Neural progenitor cell (in vitro differentiated cells): ENCODE measurements around the gene MEGF6. TPM values are rescaled to one million over a fixed set of nuclear protein-coding genes. Genes with fewer than 3 reads are reported as not detected.

Source experiments
- DNase-seq: peaks from one replicate; pipeline ENCODE4 v3.0.0-alpha.2; 2016; ENCODE audit warnings: low spot score
- H2AFZ ChIP-seq: fragments of 200-600 bp; sonication (generic); replicated peaks from 2 replicates; pipeline ENCODE4 v1.6.1; 2016; ENCODE audit warnings: antibody characterized with exemption
- H3F3A ChIP-seq: fragments of 200-600 bp; sonication (generic); 2 replicates; pipeline ENCODE4 v1.6.1; 2016; ENCODE audit warnings: antibody characterized with exemption, low read depth
- H3K27ac ChIP-seq: fragments of 200-600 bp; sonication (generic); 2 replicates; pipeline ENCODE4 v1.5.1; 2016; ENCODE audit warnings: mild to moderate bottlenecking
- H3K27me3 ChIP-seq: fragments of 200-600 bp; sonication (generic); 2 replicates; pipeline ENCODE4 v1.6.1; 2016; ENCODE audit warnings: mild to moderate bottlenecking, moderate library complexity
- H3K36me3 ChIP-seq: fragments of 200-600 bp; sonication (generic); 2 replicates; pipeline ENCODE4 v1.5.1; 2016
- H3K4me1 ChIP-seq: fragments of 200-600 bp; sonication (generic); 2 replicates; pipeline ENCODE4 v1.6.1; 2016; ENCODE audit warnings: mixed run types
- H3K4me2 ChIP-seq: fragments of 200-600 bp; sonication (generic); 2 replicates; pipeline ENCODE4 v1.6.1; 2016
- H3K4me3 ChIP-seq: fragments of 200-600 bp; sonication (generic); 2 replicates; pipeline ENCODE4 v1.5.1; 2016
- H3K79me2 ChIP-seq: fragments of 200-600 bp; sonication (generic); 2 replicates; pipeline ENCODE4 v1.6.1; 2016; ENCODE audit warnings: low read depth
- H3K9ac ChIP-seq: fragments of 200-600 bp; sonication (generic); 2 replicates; pipeline ENCODE4 v1.6.1; 2016
- H3K9me3 ChIP-seq: fragments of 200-600 bp; sonication (generic); 2 replicates; pipeline ENCODE4 v1.5.1; 2016; ENCODE audit warnings: low read depth
- H4K20me1 ChIP-seq: fragments of 200-600 bp; sonication (generic); 2 replicates; pipeline ENCODE4 v1.6.1; 2016; ENCODE audit warnings: low read depth
- H3K27ac Mint-ChIP-seq: 3 replicates; pipeline ENCODE4 v1.8.0; 2021; ENCODE audit warnings: mixed read lengths
- H3K27me3 Mint-ChIP-seq: 2 replicates; pipeline ENCODE4 v1.8.0; 2022; ENCODE audit warnings: low read depth, mild to moderate bottlenecking, inconsistent platforms, moderate library complexity, mixed read lengths; ENCODE audit not compliant: insufficient read depth
- H3K36me3 Mint-ChIP-seq: 3 replicates; pipeline ENCODE4 v1.8.0; 2021; ENCODE audit warnings: mixed read lengths
- H3K4me1 Mint-ChIP-seq: 3 replicates; pipeline ENCODE4 v1.8.0; 2021; ENCODE audit warnings: mixed read lengths
- H3K4me3 Mint-ChIP-seq: 3 replicates; pipeline ENCODE4 v1.8.0; 2021; ENCODE audit warnings: mild to moderate bottlenecking, moderate library complexity, mixed read lengths
- H3K9me3 Mint-ChIP-seq: 3 replicates; pipeline ENCODE4 v1.8.0; 2020; ENCODE audit warnings: mixed read lengths
- CTCF ChIP-seq: fragments of 200-600 bp; sonication (generic); IDR thresholded peaks from 2 replicates; pipeline ENCODE4 v1.5.1; 2017; ENCODE audit warnings: antibody characterized with exemption, mild to moderate bottlenecking
- EZH2 ChIP-seq: fragments of 200-600 bp; sonication (generic); IDR thresholded peaks from 2 replicates; pipeline ENCODE4 v1.6.1; 2017; ENCODE audit warnings: antibody characterized with exemption, mild to moderate bottlenecking, moderate library complexity
- EZH2phosphoT487 ChIP-seq: fragments of 200-600 bp; sonication (generic); IDR thresholded peaks from 2 replicates; pipeline ENCODE4 v1.6.1; 2017; ENCODE audit warnings: antibody characterized with exemption
- total RNA-seq: library from RNA; depleted of rRNA; stranded (reverse); fragments of >200 nt; gene quantifications from 2 replicates; pipeline ENCODE4 v1.2.3, GENCODE V29; 2015; ENCODE audit warnings: low replicate concordance

MEGF6 gene
- total RNA-seq, 1 donor from 2014 or later = 1.7 TPM

DNA sequence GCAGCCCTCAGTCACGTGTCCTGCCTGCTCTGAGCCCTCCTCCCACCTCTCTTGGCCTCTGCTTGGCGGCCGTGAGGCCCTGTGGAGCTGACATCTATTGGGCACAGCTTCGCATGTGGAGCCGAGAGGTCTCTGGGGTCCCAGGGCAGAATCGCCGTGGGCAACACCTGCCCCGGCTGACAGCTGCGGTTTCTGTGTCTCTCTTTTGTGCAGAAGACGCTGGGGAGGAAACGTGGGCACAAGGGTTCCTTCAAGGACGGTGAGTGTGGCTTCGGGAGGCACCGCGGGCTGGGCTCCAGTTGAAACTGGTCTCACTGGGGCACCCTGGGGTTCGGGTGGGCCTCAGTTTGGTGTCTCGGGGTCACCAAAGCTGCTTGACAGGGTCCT is 145.4 kb downstream of the MEGF6 start:
- no peak for TF ChIP-seq EZH2phosphoT487
- TF ChIP-seq EZH2 = no peak
- TF ChIP-seq CTCF = no peak
- DNase-seq = no peak
- Histone ChIP-seq H2AFZ (no peak overlapping the region), H3K4me3 (no peak overlapping the region), H3K79me2 (no peaks in the 10 kb centered on the region), H3K27ac (no peak overlapping the region), H3K27me3 (no peaks in the 10 kb centered on the region), H3F3A (no peaks in the 10 kb centered on the region), H3K9ac (no peak overlapping the region), H3K36me3 (no peaks in the 10 kb centered on the region), H3K4me2 (no peak overlapping the region), H4K20me1 (no peaks in the 10 kb centered on the region), H3K9me3 (no peaks in the 10 kb centered on the region), H3K4me1 (no peaks in the 10 kb centered on the region)
- peaks cover 21% of the 10 kb centered on the region for H3K4me1 Mint-ChIP-seq
- H3K9me3 Mint-ChIP-seq = peaks cover 4% of the 10 kb centered on the region
- H3K27me3 Mint-ChIP-seq = peaks cover 12% of the 10 kb centered on the region
- peak overlapping the region; percentile 10 for H3K4me3 Mint-ChIP-seq
- peak overlapping the region; percentile 74 for H3K27ac Mint-ChIP-seq
- no peaks in the 10 kb centered on the region for H3K36me3 Mint-ChIP-seq

DNA sequence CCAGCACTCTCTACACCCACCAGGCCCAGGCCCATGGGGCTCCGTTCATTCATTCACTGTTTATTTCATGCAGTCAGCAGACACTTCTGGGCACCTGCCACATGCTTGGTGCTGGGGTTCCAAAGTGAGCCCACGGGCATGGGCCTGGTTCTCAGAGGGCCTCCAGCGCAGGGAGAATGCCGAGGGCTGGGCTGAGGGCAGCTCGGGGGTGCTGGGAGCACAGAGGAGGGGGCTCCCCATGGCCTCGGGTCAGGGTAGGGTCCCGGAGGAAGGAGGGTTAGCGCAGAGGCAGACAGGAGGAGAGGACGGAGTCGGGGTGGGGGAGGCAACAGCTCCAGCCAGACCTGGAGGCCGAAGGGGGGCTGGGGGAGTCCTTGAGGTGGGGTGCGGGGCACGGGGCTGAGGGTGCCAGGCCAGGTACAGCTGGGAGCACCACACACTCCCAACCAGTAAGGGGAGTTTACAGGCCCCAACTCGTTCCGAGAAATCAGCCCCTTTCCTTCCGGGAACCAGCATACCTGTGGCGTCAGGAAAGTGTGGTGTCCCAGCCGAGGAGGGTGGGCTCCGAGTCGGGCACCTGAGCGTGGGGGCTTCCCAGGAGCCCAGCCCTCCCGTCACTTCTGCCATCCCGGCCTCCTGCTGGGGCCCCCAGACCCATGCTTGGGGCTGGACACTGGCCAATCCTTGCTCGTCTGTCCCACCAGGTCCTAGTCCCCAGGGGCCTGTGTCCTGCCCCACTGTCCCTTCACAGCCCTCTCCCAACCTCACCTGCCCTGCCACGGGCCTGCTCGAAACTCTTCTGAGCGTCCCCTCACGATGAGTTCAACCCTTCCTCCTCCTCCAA is 146.0 kb downstream of the MEGF6 start:
- Mint-ChIP-seq H3K27ac (peak overlapping the region; percentile 74), H3K27me3 (peaks cover 6% of the 10 kb centered on the region)
- no peak for DNase-seq

DNA sequence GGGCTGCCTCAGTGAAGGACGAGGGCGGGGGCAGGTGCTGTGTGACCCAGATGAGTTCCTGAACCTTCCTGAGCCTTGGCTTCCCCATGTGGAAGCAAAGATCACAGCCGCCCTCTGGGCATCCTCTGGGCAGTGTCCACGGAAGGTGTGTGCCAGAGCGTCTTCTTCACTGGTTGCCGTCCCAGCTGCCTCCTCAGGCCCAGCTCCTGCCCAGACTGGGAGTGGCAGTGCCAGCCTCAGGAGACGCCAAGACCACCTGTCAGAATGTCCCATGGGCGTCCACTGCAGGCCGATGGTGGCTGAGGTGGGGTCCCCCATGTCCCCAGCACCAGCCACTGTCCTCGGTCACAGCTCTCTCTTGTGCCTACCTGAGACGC is 146.7 kb downstream of the MEGF6 start:
- no peak overlapping the region for H3K4me2 ChIP-seq
- Mint-ChIP-seq H3K9me3 (no peaks in the 10 kb centered on the region), H3K27me3 (peaks cover 4% of the 10 kb centered on the region), H3K36me3 (no peaks in the 10 kb centered on the region), H3K27ac (no peak overlapping the region), H3K4me1 (peaks cover 24% of the 10 kb centered on the region), H3K4me3 (no peak overlapping the region)
- H3K27me3 ChIP-seq = no peaks in the 10 kb centered on the region
- no peaks in the 10 kb centered on the region for H3K79me2 ChIP-seq
- H4K20me1 ChIP-seq = no peaks in the 10 kb centered on the region
- H3K4me3 ChIP-seq = no peak overlapping the region
- no peaks in the 10 kb centered on the region for H3K4me1 ChIP-seq
- no peak overlapping the region for H3K9ac ChIP-seq
- H3K9me3 ChIP-seq = no peaks in the 10 kb centered on the region
- DNase-seq = no peak
- TF ChIP-seq EZH2 = no peak
- no peak for TF ChIP-seq EZH2phosphoT487
- no peak for TF ChIP-seq CTCF
- no peak overlapping the region for H2AFZ ChIP-seq
- no peaks in the 10 kb centered on the region for H3K36me3 ChIP-seq
- H3F3A ChIP-seq = no peaks in the 10 kb centered on the region
- no peak overlapping the region for H3K27ac ChIP-seq

More for the DNA sequence above, 146.0 kb downstream of the MEGF6 start:
- no peaks in the 10 kb centered on the region for H3K36me3 ChIP-seq
- H3K36me3 Mint-ChIP-seq = no peaks in the 10 kb centered on the region
- no peaks in the 10 kb centered on the region for H4K20me1 ChIP-seq
- H3K4me3 ChIP-seq = no peak overlapping the region
- TF ChIP-seq EZH2phosphoT487 (no peak), EZH2 (no peak), CTCF (no peak)
- H2AFZ ChIP-seq = no peak overlapping the region
- no peaks in the 10 kb centered on the region for H3K9me3 ChIP-seq
- no peaks in the 10 kb centered on the region for H3K27me3 ChIP-seq
- H3K27ac ChIP-seq = no peak overlapping the region
- no peaks in the 10 kb centered on the region for H3F3A ChIP-seq
- peaks cover under 1% of the 10 kb centered on the region for H3K9me3 Mint-ChIP-seq
- no peak overlapping the region for H3K4me2 ChIP-seq
- H3K4me1 ChIP-seq = no peaks in the 10 kb centered on the region
- H3K4me3 Mint-ChIP-seq = peak overlapping the region; percentile 10
- H3K79me2 ChIP-seq = no peaks in the 10 kb centered on the region
- no peak overlapping the region for H3K9ac ChIP-seq
- H3K4me1 Mint-ChIP-seq = peaks cover 21% of the 10 kb centered on the region
